GM19452 (cell line): Measurements from ENCODE around the gene CLTC.

Experiments used
- ATAC-seq: cut with Tn5 transposase; IDR thresholded peaks from one replicate; pipeline ENCODE4 v1.9.1; 2021; ENCODE audit not compliant: unreplicated experiment

The CLTC gene

DNA sequence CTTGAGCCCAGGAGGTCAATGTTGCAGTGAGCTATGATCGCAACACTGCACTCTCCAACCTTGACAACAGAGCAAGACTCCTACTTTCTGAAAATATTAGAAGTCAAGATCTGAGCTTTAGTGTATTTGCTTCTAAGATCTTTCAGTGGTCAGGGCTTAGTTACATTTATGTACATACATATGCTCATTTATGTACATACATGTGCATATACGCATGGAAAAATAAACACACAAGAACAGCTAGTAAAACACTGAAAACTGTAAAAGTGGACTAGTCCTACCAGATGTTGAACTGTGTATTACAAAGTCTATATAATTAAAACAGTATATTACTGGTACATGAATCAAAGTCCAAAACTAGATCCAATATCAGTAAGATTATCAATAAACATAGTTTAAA lies 59.2 kb downstream of the CLTC start:
- no peak for ATAC-seq

DNA sequence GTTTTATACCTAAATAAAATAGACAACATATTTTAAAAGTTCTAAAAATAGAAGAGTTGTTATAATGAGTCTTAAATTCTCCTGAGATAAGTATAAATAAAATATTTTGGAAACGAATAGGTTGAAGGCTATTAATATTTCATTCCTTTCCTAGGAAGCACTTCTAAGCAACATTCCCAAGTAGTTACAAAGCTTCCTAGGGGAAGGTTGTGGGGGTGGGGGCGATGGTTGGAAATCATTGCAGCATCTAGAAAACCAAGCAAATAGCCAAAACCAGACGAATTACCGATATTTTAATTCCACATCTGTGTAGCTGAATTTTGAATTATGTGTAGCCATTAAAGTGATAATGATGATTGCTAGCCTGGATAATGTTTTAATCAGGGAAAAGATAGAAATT lies 60.6 kb downstream of the CLTC start:
- ATAC-seq: no peak

DNA sequence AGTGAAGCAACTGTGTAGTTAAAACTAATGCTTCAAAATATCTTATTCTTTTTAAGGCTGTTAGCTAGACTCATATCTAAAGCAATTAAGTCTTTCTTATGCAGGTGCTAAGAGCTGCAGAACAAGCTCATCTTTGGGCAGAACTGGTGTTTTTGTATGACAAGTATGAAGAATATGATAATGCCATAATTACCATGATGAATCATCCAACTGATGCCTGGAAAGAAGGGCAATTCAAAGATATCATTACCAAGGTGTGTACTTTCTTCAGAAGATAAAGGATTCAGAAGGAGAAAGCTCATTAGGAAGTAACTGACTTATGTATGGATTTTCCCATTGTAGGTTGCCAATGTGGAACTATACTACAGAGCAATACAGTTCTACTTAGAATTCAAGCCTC lies 63.6 kb downstream of the CLTC start:
- no peak for ATAC-seq

DNA sequence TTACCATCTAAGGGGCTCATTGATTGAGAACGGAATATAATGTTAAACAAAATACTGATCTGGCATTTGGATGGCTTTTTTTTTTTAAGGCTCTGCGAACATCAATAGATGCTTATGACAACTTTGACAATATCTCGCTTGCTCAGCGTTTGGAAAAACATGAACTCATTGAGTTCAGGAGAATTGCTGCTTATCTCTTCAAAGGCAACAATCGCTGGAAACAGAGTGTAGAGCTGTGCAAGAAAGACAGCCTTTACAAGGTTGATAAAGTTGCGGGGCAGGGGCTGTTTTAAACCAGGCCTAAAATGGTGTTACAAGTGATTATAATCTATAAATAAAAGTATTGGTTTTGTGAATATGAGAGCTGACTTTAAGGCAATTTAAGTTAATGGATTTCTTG lies 65.3 kb downstream of the CLTC start:
- ATAC-seq: no peak

DNA sequence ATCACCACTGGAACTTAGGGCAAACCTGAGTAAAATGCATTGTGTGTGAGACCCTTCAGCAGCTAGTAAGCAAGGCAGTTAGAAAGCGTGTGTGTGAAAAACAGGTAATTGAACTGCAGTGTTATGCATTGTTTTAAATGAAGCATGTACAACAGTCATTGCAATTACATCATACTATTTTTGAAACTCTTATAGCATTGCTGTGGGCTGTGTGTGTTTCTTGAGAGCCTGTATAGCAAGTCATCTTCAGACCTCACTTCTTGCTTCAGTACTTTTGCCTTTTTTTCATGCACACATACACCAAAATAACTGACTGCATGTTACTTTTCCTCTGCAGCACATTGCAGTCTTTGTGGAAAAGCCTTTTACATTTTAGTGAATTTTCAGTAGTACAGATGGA lies 68.3 kb downstream of the CLTC start:
- no peak for ATAC-seq

DNA sequence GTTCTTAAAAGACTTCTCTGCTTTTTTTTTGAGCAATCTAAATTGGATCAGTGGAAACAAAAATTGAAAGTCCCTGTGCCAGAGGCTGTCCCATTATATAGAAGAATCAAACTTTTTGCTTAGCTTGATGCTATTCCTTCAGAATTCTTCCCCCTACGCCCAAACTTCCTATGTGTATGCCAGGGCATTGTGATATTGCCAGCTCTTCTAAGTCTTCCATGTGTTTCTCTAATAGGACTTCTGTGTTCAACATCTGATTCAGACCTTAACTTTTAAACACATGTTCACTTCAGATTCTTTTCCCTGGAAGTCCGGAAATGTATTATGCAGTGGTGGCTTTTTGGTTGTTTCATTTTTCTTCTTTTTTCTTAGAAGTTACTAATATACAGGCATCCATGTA lies 68.8 kb downstream of the CLTC start:
- ATAC-seq: no peak

DNA sequence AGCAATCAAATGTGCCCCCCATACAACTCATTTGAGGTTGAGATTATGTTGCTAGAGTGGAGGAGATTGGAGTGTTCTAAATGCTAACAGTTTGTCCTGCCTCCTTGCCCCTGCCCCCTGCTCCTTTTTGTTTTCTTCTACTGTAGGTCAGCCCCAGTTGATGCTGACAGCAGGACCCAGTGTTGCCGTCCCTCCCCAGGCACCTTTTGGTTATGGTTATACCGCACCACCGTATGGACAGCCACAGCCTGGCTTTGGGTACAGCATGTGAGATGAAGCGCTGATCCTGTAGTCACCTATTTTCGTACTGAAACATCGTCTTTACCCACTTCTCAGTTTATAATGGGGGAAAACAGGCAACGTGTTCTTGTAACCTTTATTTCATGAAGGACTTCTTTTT lies 73.9 kb downstream of the CLTC start:
- ATAC-seq: no peak

DNA sequence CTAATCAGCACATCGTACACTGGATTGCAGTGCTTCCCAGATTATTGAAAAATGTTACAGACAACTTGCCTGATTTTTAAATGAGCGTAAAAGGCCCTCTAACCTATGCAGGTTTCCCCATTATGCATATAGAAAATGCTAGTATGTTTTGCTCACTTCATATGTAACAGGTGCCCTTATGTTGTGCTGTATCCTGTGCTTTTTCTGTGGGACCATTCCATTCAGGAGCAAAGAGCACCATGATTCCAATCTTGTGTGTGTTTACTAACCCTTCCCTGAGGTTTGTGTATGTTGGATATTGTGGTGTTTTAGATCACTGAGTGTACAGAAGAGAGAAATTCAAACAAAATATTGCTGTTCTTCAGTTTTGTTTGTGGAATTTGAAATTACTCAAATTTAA lies 74.6 kb downstream of the CLTC start:
- no peak for ATAC-seq

DNA sequence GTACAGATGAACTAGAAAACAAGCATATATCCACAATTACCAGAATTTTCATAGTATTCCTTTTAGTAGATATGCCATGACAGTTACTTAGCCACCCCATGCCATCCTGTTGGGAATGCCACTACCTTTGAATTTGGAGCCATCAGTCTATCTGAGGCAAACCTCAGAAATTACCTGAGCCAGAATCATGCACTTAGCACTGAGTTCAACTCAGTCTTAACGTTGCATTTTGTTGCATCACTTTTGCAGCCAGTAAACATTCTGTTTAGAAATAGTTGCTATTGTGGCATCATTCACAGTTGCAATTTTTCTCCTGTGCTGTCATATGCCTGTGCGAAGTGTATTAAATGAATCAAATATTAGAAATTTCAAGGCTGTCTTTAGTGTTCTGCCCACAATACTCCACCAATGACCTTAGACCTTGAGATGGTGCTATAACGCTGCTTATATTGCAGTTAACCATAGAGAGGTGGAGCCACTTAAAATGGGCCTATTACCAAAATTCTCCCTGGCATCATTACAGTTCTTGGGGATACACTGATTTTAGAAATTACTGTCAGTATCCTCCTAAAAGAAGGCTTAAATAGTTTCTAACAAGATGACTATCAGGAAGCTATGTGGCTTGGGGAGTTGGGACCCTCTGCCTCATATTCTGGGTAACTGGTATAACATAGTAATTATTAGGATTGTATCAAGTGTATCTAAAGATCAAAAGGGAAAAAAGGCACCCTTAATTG lies 76.4 kb downstream of the CLTC start:
- no peak for ATAC-seq

DNA sequence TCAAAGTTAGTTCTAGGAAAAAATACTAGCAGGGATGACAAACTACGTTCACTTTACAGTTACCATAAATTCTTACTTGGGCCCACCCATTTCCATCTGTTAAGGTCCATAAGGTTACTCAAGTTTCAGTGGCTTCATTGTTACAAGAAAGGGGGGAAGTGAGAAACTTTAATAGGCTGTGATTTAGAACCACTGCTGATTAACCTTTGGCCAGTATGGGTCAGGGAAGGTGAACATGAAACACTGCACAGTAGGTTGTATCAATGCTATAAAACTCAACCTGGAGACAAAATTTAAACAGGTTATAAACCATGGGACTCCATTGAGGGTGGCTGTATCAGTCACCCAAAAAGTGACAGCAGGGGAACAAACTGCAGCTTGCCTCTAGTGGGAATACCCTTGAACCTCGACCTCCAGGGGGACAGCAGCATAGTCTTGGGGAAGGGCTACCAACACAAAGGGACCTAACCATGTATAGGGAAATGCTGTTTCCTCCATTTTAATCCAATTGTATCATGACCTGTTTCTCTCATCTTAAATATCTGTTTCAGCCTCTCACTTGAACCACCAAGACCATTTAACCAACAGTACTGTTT lies 77.1 kb downstream of the CLTC start:
- ATAC-seq: no peak

DNA sequence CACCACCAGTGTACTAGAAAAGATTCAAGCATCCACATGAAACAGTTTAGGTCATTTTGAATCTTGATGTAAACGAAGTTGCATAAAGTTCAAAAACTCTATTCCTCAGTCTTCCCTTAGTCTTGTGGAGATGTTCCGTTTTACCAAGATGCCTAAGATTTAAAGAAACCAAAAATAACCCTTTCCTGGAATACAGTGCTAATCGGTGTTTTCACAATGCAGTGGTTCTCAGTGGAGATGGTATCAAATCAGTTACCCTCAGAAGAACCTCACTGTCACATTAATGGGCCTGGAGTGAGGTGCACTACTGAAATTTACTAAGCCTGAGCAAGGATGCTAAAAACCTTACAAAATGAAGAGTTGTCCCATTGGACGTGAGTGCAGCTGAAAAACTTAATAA lies 78.4 kb downstream of the CLTC start:
- ATAC-seq: no peak

DNA sequence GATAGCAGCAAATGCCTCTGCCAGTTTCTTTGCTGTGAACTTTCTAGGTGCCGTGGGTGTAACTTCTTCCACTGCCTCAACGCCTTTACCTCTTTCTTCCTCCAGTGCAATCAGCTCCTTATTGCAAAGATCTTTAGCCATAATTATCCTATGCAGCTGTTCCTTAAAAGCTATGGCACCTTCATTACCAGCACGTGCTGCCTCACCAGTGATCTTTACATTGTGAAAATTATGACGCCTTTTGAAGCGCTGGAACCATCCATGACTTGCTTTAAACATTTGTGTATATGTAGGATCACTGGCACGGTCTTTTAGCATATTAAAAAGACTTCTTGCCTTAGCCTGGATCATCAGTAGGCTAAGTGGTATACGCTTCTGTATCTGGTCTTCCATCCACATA lies 79.5 kb downstream of the CLTC start:
- ATAC-seq: no peak

DNA sequence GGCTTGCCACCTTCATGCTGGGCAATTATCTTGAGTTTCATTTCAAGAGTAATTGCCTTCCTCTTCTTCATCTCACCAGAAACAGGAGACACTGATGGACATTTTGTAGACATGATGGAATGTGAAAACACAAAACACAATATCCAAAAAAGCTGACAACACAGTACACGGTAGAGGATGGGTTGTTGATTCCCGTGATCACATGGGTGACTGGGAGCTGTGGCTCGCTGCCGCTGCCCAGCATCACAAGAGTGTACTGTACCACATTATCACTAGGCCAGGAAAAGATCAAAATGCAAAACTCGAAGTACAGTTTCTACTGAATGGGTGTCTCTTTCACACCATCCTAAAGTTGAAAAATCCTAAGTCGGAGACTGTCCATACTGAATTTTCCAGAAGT lies 80.1 kb downstream of the CLTC start:
- ATAC-seq: no peak

DNA sequence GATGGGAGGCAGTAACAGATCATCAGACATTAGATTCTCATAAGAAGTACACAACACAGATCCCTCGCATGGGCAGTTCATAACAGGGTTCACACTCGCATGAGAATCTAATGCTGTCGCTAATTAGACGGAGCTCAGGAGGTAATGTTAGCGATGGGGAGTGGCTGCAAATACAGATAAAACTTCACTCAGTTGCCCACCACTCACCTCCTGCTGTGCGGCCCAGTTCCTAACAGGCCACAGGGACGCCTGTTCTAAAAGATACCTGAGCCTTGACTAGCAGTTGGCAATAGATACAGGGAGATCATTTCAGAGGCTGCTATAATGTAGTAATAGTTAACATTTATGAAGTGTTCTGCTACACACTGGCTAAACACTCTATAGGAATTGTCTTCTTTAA lies 82.6 kb downstream of the CLTC start:
- ATAC-seq: no peak

DNA sequence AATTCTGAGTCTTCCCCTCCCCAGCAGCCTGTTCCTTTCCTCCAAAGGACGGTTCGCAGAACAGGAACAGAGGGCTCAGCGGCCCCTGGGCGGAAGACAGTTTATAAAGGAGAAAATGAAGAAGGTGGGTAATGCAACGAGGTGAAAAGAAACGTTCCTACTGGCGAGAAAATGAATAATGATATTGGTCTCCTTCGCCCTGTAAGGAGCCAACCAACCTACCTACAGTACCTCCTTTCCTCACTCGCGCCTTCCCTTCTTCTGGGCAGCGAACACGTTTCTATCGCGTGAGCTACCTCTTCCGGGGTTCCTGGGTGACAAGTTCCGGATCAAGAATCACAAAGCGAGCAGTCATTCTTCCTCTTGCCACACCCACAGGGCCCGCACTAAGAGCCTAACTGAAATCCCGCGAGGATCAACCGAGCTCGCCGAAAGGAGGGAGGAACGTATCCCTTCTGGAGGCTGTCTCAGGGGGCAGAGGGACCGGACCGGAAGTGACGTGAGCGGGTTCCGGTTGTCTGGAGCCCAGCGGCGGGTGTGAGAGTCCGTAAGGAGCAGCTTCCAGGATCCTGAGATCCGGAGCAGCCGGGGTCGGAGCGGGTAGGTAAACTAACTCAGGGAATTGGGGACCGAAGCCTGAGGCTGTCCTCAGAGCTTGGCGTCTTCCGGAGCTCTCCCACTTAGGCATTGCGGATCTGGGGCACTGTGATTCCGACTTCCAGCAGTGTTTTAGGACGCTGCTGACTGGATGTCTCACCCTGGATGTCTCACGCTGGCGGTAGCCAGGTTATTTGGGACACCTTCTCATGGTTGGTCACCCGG lies 87.7 kb downstream of the CLTC start, which contains the start of the genes PTRH2 and VMP1:
PTRH2 (minus strand) TSS at position 282 of the 822 bp plus-strand sequence. CDS start 9,452 bp downstream, outside the sequence.
VMP1 (plus strand) TSS at position 506 of the 822 bp plus-strand sequence. CDS start 23,793 bp downstream, outside the sequence.
- peak; percentile 96 for ATAC-seq

DNA sequence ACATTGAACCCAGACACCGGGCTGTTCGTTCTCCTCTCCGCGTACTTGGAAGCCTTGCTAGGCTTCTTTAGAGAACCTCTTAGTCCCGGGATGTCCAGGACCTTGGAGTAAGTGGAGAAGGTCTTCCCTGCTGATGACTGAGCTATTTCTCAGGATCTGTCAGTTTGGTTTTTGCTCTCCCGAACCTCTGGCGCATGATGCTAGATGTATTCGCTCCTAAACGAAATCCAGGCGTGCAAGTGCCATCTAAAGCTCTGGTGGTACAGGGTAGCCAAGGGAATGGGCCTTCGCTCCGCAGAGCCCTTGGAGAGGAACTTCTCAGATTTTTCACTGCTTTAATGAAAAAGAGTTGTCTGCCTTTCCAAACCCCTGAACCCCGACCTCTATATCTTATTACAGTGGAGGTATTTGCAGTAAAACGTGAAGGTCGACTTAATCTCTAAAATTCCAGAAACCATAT lies 88.3 kb downstream of the CLTC start:
- ATAC-seq: no peak

DNA sequence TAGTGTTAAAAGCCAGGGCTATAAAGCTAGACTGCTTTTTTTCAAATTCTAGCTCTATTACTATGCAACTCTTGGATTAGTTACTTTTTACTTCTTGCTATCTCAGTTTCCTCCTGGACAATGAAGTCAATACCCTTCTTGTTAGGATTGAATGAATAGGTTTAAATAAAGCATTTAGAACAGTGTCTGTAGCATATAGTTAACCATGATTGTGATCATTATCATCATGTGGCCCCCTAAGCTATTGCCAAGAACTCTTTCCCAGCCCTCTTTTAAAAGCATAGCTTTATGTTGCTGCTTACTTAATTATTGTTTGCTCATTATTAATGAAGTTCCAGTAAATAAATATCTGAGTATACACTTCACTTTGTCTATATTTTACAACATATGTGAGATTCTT lies 92.2 kb downstream of the CLTC start:
- ATAC-seq: no peak

DNA sequence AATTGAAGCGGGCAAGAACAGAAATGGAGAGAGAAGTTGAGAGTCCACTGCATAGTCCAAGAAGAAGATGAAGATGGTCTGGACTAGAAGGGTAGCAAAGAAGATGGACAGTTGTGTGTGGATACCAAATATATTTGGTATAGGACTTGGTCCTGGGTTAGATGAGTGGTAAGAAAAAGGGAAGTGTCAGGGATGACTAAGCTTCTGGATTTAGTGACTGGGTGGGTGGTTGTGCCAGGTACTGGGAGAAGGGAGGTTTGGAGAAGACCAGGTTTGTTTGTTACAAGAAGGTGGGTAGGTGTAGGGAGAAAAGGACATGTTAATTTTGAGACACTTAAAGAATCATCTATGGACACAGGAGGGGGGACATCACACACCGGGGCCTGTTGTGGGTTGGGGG lies 93.2 kb downstream of the CLTC start:
- no peak for ATAC-seq

DNA sequence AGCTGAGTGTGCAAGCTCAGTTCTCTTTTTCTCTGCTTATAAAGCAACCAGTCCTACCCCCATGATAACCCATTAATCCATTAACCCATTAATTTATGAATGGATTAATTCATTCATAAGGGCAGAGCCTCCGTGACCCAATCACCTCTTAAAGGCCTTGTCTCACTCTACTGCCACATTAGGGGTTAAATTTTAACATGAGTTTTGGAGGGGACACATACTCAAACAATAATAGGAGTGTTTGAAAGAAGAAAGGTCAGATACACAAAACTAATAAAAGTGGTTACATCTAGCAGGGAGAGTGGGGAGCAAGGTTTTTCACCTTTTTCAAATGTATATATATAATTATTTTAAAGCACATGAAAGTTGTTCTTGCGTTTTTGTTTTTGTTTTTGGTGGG lies 94.6 kb downstream of the CLTC start:
- ATAC-seq: no peak

DNA sequence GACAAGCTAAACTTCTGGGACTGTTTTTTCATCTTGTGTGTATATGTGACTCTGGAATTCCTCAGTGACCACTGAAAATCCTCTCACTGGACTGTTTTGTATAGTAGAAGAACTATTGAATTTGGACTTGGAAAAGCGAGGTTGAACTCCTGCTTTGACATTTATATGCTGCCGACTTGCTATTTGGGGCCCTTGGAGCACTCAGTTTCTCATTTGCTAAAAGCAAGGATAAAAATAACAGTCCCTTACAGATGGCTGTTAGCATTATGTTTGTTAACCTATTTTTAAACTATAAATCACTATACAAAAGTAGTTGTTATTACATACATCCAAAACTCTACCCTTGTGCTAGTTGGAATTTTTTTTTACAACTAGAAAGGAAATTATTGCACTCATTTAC lies 96.7 kb downstream of the CLTC start:
- ATAC-seq: no peak

DNA sequence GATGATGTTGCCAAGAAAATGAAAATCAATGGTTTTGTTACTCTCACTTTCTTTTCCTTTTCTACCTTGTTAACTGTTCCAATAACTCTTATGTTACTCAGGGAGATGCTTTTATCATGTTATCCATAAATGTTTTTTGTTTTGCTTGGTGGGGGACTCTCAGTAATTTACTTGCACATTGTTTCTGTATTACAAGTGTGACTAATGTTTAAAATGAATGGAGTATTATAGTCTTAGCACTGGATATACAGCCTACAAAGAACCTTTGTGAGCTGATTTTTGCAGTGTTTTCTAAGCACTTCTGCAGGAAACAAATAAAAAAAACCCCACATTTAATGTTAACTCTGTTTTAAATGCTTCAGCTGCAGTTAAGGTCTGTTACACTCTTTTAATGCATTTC lies 99.8 kb downstream of the CLTC start:
- no peak for ATAC-seq

DNA sequence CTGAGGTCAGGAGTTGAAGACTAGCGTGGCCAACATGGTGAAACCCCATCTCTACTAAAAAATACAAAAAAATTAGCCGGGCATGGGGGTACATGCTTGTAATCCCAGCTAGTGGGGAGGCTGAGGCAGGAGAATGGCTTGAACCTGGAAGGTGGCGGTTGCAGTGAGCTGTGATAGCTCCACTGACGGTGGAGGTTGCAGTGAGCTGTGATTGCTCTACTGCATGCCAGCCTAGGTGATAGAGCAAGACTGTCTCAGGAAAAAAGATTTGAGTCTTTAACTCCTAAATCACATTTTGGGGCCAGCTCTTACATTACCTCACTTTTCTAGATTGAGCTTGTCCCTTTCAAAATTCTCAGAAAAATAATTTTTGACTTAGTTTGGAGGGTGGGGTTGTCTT lies 102.9 kb downstream of the CLTC start:
- no peak for ATAC-seq
